Panc1 (cell line): ENCODE results near the gene INMT.

Experiments
- CTCF ChIP-seq: fragments of 450-650 bp; IDR thresholded peaks from 2 replicates; pipeline ENCODE4 v1.5.1; 2017; ENCODE audit warnings: mild to moderate bottlenecking
- POLR2AphosphoS5 ChIP-seq: IDR thresholded peaks from 2 replicates; pipeline ENCODE4 v1.6.1; 2012; ENCODE audit warnings: mild to moderate bottlenecking, low read depth, low read length, moderate library complexity
- SIN3A ChIP-seq: IDR thresholded peaks from 2 replicates; pipeline ENCODE4 v1.6.1; 2012; ENCODE audit warnings: low read depth, mild to moderate bottlenecking, low read length, moderate library complexity, borderline replicate concordance; ENCODE audit not compliant: insufficient read depth

- TF ChIP-seq SIN3A (no peak), CTCF (peak; percentile 57), POLR2AphosphoS5 (no peak)
Measured at GRCh38 chr7:30743371-30744074, 8.4 kb upstream of the INMT start.
